Measurements from ENCODE around the gene GABRA4.

Gene GABRA4

DNA sequence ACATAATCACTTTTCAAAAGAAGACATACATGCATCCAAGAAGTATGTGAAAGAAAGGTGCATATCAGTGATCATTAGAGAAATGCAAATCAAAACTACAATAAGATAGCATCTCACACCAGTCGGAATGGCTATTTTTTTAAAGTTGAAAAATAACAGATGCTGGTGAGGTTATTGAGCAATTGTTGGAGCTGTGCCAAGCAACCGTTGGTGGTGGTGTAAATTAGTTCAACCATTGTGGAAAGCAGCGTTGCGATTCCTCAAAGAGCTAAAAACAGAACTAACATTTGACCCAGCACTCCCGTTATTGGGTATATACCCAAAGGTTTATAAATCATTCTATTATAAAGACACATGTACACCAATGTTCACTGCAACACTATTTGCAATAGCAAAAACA, 98.6 kb downstream of the GABRA4 start:
- no peak overlapping the region for H3K27ac ChIP-seq (ENCODE audit: insufficient read depth, low read depth, low read length, poor library complexity, severe bottlenecking)
- no peaks in the 10 kb centered on the region for H3K27me3 ChIP-seq (ENCODE audit: control insufficient read depth, insufficient read depth, low read length, poor library complexity, severe bottlenecking)
- H3K9me3 ChIP-seq (ENCODE audit: control insufficient read depth, low read length) = no peaks in the 10 kb centered on the region
- 92 to 98% methylated on average over 5 of the region's 5 CpGs for WGBS, 2 experiments
- no peak overlapping the region for H3K4me3 ChIP-seq (ENCODE audit: insufficient read depth, low read depth, low read length)
- no peaks in the 10 kb centered on the region for H3K36me3 ChIP-seq (ENCODE audit: control insufficient read depth, insufficient read depth, low read length)
- H3K4me1 ChIP-seq (ENCODE audit: control insufficient read depth, insufficient read depth, low read length) = no peaks in the 10 kb centered on the region

DNA sequence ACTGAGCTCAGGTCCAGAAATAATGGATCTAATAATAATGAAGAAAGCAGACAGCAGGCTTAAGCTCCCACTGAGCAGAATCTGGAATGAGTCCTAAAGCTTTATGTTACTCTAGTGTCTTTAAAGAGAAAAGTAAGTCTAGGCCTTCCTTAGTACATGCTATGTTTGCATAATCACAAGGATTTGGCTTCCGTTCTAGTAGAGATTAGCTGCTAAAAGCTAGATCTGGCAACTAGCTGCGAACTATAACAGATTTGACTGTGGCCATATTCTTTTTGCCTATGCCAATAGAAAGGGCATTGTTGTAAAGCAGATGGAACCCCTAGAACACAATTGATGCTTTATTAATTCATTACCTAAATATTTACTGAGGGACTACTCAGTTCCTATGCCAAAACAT, 103.3 kb downstream of the GABRA4 start:
- WGBS, 2 experiments = 85 to 94% methylated on average over 2 of the region's 2 CpGs
- no peaks in the 10 kb centered on the region for H3K9me3 ChIP-seq (ENCODE audit: control insufficient read depth, low read length)
- no peaks in the 10 kb centered on the region for H3K36me3 ChIP-seq (ENCODE audit: control insufficient read depth, insufficient read depth, low read length)
- H3K27ac ChIP-seq (ENCODE audit: insufficient read depth, low read depth, low read length, poor library complexity, severe bottlenecking) = no peak overlapping the region
- no peaks in the 10 kb centered on the region for H3K4me1 ChIP-seq (ENCODE audit: control insufficient read depth, insufficient read depth, low read length)
- H3K4me3 ChIP-seq (ENCODE audit: insufficient read depth, low read depth, low read length) = no peak overlapping the region
- H3K27me3 ChIP-seq (ENCODE audit: control insufficient read depth, insufficient read depth, low read length, poor library complexity, severe bottlenecking) = no peaks in the 10 kb centered on the region

DNA sequence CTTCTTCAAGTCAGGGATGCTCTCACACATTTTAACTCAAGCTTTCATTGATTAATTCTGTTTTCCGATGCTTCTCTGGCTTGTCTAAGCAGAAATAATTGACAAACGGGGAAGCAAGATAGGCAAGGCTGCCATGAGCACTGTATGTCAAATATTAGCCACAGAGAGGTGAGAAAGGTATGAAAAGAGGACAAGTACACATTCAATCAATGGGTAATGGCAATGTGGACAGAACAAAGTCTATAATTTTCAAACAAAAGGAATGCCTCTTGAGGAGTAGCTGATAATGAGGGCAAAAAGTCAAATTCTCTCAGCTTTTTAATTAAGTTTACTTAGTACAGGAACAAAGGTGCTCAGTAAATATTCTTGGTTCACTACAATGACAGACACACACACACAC, 104.0 kb downstream of the GABRA4 start:
- H3K4me1 ChIP-seq (ENCODE audit: control insufficient read depth, insufficient read depth, low read length) = no peaks in the 10 kb centered on the region
- 89 to 96% methylated on average over 2 of the region's 2 CpGs for WGBS, 2 experiments
- no peak overlapping the region for H3K4me3 ChIP-seq (ENCODE audit: insufficient read depth, low read depth, low read length)
- H3K36me3 ChIP-seq (ENCODE audit: control insufficient read depth, insufficient read depth, low read length) = no peaks in the 10 kb centered on the region
- no peaks in the 10 kb centered on the region for H3K9me3 ChIP-seq (ENCODE audit: control insufficient read depth, low read length)
- H3K27ac ChIP-seq (ENCODE audit: insufficient read depth, low read depth, low read length, poor library complexity, severe bottlenecking) = no peak overlapping the region
- H3K27me3 ChIP-seq (ENCODE audit: control insufficient read depth, insufficient read depth, low read length, poor library complexity, severe bottlenecking) = no peaks in the 10 kb centered on the region

DNA sequence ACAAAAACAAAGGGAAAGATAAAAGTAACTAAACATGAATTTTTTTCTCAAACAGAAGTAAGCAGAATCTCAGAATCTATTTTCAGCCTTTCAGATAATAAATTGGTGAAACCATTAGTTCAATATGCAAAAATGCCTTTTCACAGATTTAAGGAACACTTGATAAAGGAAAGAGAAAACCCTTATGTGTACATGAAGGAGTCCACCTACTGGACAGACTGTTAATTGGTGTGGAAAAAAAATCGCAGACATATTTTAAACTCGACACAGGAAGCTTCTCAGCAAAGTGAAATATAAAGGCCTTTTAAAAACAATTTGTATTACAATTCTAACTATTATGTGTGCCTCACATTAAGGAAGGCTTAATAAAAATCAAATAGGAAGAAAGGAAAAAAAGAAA, 106.7 kb downstream of the GABRA4 start:
- no peaks in the 10 kb centered on the region for H3K36me3 ChIP-seq (ENCODE audit: control insufficient read depth, insufficient read depth, low read length)
- 72 to 100% methylated on average over 1 to 2 of the region's 2 CpGs for WGBS, 2 experiments
- no peak overlapping the region for H3K27ac ChIP-seq (ENCODE audit: insufficient read depth, low read depth, low read length, poor library complexity, severe bottlenecking)
- no peaks in the 10 kb centered on the region for H3K27me3 ChIP-seq (ENCODE audit: control insufficient read depth, insufficient read depth, low read length, poor library complexity, severe bottlenecking)
- H3K4me3 ChIP-seq (ENCODE audit: insufficient read depth, low read depth, low read length) = no peak overlapping the region
- no peaks in the 10 kb centered on the region for H3K9me3 ChIP-seq (ENCODE audit: control insufficient read depth, low read length)
- no peaks in the 10 kb centered on the region for H3K4me1 ChIP-seq (ENCODE audit: control insufficient read depth, insufficient read depth, low read length)

DNA sequence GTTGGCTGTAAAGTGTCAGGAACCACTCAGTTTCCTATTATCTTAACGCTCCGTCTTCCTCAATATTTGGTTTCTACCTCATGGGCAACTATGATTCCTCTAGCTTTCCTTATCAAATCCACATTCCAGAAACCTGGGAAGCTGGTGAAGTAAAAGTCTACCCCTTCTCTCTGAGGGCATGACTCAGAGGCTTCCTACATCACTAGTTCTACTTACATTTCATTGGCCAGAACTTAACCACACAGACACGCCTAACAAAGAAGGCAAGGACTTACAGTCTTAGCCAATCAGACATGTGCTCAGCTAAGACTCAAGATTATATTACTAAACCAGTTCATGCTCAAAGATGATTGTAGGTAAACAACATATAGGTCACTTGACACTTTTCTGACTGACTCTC, 114.7 kb downstream of the GABRA4 start:
- Histone ChIP-seq H3K36me3 (ENCODE audit: control insufficient read depth, insufficient read depth, low read length) (no peaks in the 10 kb centered on the region), H3K27ac (ENCODE audit: insufficient read depth, low read depth, low read length, poor library complexity, severe bottlenecking) (no peak overlapping the region), H3K9me3 (ENCODE audit: control insufficient read depth, low read length) (no peaks in the 10 kb centered on the region), H3K4me1 (ENCODE audit: control insufficient read depth, insufficient read depth, low read length) (no peaks in the 10 kb centered on the region), H3K4me3 (ENCODE audit: insufficient read depth, low read depth, low read length) (no peak overlapping the region), H3K27me3 (ENCODE audit: control insufficient read depth, insufficient read depth, low read length, poor library complexity, severe bottlenecking) (no peaks in the 10 kb centered on the region)
- WGBS, 2 experiments = 88 to 90% methylated on average over 3 of the region's 3 CpGs

DNA sequence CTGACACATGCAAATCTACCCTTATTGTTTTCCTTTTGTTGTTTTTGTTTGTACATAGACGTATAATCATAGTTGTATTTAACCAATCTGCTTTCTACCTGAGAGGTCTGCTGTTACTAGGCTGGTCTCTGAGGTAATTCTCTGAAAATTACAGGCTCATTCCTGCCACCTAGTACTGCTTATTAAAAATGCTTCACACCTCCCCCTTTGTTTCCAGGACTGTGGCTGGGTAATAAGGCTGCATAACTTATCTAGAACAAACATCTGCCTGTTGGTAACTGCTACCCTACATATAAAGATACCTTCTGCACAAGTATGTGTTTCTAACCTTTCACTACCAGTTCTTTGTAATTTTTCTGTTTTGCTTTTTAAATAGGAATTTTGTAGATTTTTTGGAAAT, 118.6 kb downstream of the GABRA4 start:
- Histone ChIP-seq H3K4me3 (ENCODE audit: insufficient read depth, low read depth, low read length) (no peak overlapping the region), H3K9me3 (ENCODE audit: control insufficient read depth, low read length) (no peaks in the 10 kb centered on the region), H3K27ac (ENCODE audit: insufficient read depth, low read depth, low read length, poor library complexity, severe bottlenecking) (no peak overlapping the region), H3K4me1 (ENCODE audit: control insufficient read depth, insufficient read depth, low read length) (no peaks in the 10 kb centered on the region), H3K27me3 (ENCODE audit: control insufficient read depth, insufficient read depth, low read length, poor library complexity, severe bottlenecking) (no peaks in the 10 kb centered on the region), H3K36me3 (ENCODE audit: control insufficient read depth, insufficient read depth, low read length) (no peaks in the 10 kb centered on the region)
- 80% methylated on average over 1 of the region's 1 CpG; no CpG with 5 or more reads in 1 of the 2 experiments for WGBS, 2 experiments

DNA sequence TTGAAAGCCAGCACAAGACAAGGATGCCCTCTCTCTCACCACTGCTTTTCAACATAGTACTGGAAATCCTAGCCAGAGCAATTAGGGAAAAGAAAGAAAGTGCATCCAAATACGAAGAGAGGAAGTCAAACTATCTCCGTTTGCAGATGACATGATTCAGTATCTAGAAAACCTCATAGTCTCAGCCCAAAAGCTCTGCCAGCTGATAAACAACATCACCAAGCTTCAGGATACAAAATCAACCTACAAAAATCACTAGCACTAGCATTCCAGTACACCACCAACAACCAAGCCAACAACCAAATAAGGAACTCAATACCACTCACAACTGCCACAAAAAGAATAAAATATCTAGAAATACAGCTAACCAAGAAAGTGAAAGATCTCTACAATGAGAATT, 123.0 kb downstream of the GABRA4 start:
- H3K9me3 ChIP-seq (ENCODE audit: control insufficient read depth, low read length) = no peaks in the 10 kb centered on the region
- no peak overlapping the region for H3K4me3 ChIP-seq (ENCODE audit: insufficient read depth, low read depth, low read length)
- 85 to 89% methylated on average over 2 of the region's 2 CpGs for WGBS, 2 experiments
- H3K27ac ChIP-seq (ENCODE audit: insufficient read depth, low read depth, low read length, poor library complexity, severe bottlenecking) = no peak overlapping the region
- H3K4me1 ChIP-seq (ENCODE audit: control insufficient read depth, insufficient read depth, low read length) = no peaks in the 10 kb centered on the region
- no peaks in the 10 kb centered on the region for H3K36me3 ChIP-seq (ENCODE audit: control insufficient read depth, insufficient read depth, low read length)
- no peaks in the 10 kb centered on the region for H3K27me3 ChIP-seq (ENCODE audit: control insufficient read depth, insufficient read depth, low read length, poor library complexity, severe bottlenecking)
